Epithelial cell of proximal tubule (primary cell): ENCODE data around the gene TBL1X. TPM values are rescaled to one million over a fixed set of nuclear protein-coding genes. Genes with fewer than 3 reads are reported as not detected.

ENCODE experiments used
- DNase-seq: peaks from one replicate; pipeline ENCODE4 v3.0.0-alpha.2; 2011; ENCODE audit warnings: low read depth
- H3K4me3 ChIP-seq: 2 replicates; pipeline ENCODE4 v1.5.1; 2011; ENCODE audit warnings: low read depth, mild to moderate bottlenecking, low read length
- total RNA-seq: library from RNA; depleted of rRNA; stranded (reverse); fragments of >200 nt; gene quantifications from 2 replicates; pipeline ENCODE4 v1.2.3, GENCODE V29; 2015
- TF ChIP-seq, protein P1 (sequence below): conservative IDR thresholded peaks from 2 replicates; pipeline ENCODE4 v1.5.1; 2012; ENCODE audit warnings: low read depth, mild to moderate bottlenecking, low read length

TBL1X gene
- total RNA-seq, 1 donor from 2014 or later: 9.1 TPM

DNA sequence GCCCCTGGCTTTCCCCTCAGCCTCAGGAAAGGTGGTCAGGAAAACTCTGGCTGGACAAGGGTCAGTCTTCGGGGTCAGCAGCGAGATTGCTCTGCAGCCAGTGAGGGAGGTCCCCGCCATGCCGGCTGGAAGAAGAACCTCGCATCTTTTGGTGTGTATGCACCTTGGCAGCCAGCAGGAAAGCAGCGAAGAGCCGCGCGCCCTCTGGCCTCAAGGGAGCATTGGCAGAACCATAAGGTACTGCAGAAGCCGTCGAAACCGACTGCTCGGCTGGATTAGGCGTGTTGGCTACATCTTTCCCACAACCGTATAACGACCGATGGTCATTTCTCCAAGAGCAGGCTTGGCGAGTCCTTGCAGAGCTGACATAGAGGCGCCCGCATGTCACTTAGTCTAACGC is 252.5 kb downstream of the TBL1X start:
- DNase-seq: no peak
- TF ChIP-seq, protein P1, sequence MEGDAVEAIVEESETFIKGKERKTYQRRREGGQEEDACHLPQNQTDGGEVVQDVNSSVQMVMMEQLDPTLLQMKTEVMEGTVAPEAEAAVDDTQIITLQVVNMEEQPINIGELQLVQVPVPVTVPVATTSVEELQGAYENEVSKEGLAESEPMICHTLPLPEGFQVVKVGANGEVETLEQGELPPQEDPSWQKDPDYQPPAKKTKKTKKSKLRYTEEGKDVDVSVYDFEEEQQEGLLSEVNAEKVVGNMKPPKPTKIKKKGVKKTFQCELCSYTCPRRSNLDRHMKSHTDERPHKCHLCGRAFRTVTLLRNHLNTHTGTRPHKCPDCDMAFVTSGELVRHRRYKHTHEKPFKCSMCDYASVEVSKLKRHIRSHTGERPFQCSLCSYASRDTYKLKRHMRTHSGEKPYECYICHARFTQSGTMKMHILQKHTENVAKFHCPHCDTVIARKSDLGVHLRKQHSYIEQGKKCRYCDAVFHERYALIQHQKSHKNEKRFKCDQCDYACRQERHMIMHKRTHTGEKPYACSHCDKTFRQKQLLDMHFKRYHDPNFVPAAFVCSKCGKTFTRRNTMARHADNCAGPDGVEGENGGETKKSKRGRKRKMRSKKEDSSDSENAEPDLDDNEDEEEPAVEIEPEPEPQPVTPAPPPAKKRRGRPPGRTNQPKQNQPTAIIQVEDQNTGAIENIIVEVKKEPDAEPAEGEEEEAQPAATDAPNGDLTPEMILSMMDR: no peak
- no peak overlapping the region for H3K4me3 ChIP-seq

DNA sequence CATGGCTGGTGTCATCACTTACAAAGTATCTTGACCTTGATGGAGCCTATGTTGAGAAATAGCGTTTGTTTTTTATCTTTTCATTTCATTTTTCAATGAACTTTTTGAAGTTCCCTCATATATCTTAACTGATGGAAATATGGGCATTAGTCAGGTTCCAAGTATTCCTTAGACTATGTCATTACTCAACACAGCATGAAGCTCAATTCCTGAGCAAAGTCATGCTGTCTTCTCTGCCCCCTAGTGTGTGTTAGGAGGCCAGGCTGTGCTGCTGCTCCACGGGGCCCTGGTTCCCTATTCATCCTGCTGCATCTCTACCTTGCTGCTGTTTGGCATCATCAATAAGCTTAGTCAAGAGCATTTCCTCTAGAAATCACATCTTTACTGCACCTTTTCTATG is 259.9 kb downstream of the TBL1X start:
- TF ChIP-seq, protein P1: no peak
- no peak for DNase-seq
- H3K4me3 ChIP-seq: no peak overlapping the region

DNA sequence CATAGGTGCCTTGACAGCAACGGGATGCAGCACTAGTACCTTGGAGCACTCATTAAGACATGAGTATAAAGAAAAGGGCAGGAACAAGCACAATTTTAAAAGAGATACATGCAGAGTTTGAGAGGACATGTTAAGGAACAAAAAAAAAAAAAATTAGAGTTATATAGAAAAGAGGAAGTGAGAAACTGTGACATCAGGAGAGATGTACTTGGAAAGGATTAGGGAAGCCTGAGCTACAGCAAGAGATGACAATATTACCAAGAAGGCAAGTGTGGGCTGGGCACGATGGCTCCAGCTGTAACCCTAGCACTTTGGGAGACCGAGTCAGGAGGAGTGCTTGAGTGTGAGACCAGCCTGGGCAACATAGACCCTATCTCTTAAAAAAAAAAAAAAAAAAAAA is 263.4 kb downstream of the TBL1X start:
- H3K4me3 ChIP-seq: no peak overlapping the region

DNA sequence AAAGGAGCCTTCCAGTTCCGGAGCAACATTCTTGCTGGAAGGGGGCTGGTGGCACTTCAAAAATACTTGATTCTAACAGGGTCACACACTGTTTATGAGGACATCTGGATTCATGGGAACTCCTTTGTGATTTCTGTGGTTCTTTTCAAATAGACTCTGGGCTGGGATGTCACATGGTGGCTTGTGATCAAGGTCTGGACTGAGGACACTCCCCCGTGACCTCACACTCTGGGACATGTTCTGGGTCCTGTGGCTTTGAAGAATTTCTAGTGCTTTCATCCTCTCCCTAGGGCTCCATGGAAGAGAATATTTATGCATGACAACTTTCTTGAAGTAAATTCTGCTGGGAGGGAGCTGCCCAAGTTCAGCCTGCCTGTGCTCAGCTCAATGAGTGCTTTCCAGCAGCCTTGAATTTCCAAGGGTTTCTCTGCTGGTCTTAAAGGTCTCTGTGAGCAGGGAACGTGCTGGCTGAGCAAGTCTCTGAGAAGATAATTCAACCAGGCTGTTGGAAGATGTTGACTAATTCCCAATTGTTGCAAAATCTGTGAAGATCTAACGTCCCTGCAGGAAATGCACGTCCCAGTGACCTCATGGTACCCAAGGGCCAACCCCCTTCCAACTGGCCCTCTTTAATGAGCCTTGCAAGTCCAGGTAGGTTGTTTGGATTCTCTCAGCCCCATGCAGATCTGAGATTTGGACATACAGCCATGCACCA is 264.5 kb downstream of the TBL1X start:
- no peak overlapping the region for H3K4me3 ChIP-seq
- TF ChIP-seq, protein P1: no peak
- DNase-seq: no peak

More for the DNA sequence above, 263.4 kb downstream of the TBL1X start:
- no peak for DNase-seq
- TF ChIP-seq, protein P1: no peak

DNA sequence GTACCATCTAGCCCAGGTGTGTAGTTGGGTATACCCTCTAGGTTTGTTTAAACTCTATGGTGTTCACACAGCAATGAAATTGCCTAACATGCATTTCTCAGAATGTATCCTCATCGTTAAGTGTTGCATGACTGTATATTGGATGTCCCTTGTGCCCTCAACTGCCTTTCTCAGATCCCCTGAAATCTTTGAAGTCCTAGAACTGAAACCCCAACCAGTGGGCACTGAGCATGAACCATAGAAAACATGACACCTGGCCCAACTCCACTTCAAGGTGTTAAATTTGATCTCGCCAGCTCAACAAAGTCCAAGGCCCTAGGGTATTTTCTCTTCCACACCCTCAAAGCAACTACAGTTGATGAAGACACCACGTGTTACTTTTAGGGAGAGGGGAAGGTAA is 265.2 kb downstream of the TBL1X start:
- H3K4me3 ChIP-seq: no peak overlapping the region
- DNase-seq: no peak
- TF ChIP-seq, protein P1: no peak

DNA sequence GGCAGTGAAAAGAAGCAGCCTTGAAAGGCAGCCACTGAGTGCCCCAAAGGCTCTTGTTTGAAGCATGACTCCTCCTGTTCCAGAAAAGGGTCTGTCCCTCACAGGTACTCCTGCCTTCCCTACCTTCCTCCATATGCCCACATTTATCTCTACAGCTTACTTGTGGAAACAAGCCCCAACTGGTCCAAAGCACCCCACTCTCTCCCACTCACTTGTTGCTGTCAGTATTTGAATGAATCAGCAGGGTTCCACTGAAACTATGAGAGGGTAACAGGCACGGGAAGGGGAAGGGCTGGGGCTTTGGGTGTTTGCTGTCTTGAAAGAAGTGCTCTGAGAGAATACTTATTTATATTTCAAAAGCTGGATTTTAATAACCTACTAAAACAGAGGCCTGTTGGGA is 265.9 kb downstream of the TBL1X start:
- DNase-seq: no peak
- H3K4me3 ChIP-seq: no peak overlapping the region
- TF ChIP-seq, protein P1: no peak

DNA sequence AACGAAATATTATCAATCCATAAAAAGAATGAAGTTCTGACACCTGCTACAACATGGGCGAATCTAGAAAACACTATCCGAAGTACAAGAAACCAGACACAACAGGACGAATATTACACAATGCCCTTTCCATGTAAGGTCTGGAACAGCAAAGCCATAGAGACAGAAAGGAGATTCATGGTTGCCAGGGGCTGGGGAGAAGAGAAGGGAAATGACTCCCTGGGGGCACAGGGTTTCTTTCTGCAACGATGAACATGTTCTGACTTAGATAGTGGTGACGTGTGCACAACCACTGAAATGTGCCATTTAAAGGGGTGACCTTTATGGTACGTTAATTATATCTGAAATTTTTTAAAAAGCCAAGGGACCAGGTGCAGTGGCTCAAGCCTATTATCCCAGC is 272.5 kb downstream of the TBL1X start:
- no peak for DNase-seq
- TF ChIP-seq, protein P1: no peak
- no peak overlapping the region for H3K4me3 ChIP-seq
